Stimulated activated CD8-positive, alpha-beta memory T cell treated with anti-CD3 and anti-CD28 coated beads, Interleukin-15, amount 100 ng/mL, for 24 hours (primary cell): ENCODE results near the gene PIWIL4.
"Not testable (repeated sequence)": the region's sequence is repeated elsewhere in the genome, so short reads cannot be mapped to it uniquely, and the experiment has no call there.

Source experiments
- DNase-seq: peaks from one replicate; pipeline ENCODE4 v3.0.0-alpha.2; 2020; ENCODE audit warnings: low read depth

The PIWIL4 gene

DNA sequence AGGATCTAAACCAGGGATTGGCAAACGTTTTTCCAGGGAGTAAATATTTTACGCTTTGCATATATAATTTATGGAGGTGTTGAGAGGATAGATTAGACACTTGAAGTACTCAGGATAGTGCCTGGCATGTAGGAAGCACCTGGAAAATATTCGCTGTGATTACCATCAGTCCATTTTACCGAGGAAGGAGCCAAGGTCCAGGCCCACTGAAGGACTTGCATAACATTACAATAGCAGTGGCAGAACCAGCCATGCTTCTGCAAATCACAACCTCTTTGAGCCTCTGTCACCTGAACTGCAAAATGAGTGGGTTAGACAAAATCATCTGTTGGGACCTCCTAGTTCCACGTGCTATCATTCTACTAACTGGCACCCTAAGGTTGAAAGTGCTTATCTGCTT lies 18.0 kb upstream of the PIWIL4 start:
- no peak for DNase-seq

DNA sequence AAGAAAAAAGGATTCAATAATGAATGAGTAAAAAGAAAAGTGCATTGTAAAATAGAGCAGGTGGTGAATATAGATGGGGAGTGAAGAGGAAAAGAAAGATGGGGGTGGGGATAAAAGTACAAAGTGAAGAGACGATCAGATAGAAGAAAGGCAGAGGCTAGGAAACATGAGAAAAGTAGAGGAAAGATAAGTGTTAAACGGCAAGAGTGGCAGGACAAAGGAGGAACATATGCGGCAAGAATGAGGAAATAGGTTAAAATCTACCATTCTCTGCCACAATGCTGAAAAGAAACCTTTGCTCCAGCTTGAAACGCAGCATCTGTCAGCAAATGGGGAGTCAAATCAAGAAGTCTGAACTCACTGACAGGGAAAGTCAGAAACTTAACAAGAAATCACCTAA lies 16.7 kb upstream of the PIWIL4 start:
- DNase-seq: no peak

DNA sequence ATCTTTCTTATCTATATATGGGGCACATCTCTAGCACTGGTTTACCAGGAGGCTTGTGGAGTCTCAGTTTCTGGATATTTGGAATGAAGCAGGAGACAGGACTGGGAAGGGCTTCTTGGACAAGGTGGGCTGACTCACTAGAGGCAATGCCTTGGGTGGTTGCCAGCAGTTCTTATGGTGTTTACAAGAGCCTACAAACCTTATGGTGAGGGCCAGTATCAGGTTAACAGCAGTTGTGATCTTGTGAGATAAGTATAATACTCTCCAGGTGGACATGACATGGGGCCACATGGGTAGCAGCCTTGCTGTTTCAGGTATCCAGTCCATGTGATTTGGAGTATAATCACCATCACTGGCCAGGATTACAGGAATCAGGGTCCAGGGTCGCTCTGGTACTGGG lies 13.2 kb upstream of the PIWIL4 start:
- no peak for DNase-seq

DNA sequence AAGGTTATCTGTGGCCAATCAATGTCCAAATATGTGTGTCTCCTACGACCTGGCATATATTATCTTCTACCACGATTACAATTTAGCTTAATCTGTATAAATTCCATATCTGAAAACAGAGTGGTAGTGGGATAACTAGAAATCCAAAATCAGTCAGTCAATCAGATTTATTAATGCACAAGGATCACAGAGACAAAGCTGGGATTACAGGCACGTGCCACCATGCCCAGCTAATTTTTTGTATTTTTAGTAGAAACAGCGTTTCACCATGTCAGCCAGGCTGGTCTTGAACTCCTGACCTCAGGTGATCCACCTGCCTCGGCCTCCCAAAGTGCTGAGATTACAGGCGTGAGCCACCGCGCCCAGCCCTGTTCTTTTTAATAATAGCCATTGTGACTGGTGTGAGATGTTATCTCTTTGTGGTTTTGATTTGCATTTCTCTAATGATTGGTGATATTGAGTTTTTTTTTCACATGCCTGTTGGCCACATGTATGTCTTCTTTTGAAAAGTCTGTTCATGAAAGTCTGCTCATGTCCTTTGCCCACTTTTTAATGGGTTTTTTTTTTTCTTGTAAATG lies 11.3 kb upstream of the PIWIL4 start:
- not testable (repeated sequence) for DNase-seq

DNA sequence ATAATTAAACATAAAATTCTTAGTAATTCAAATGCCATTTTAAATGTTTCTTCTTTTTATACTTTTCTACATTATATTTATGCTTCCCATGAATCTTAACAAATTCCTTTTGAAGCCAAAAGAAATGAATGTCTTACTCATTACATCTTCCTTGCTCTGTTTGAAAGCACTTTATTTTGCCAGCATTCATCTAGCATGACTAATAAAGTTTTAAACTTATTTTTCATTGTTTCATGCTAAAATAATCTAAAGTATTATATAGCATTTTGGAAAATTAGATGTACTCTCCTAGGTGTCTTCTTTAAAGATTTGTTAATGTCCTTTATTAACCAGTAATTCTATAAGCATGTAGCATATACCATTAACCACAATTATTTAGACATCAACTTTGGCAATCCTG lies 9.7 kb upstream of the PIWIL4 start:
- DNase-seq: no peak

DNA sequence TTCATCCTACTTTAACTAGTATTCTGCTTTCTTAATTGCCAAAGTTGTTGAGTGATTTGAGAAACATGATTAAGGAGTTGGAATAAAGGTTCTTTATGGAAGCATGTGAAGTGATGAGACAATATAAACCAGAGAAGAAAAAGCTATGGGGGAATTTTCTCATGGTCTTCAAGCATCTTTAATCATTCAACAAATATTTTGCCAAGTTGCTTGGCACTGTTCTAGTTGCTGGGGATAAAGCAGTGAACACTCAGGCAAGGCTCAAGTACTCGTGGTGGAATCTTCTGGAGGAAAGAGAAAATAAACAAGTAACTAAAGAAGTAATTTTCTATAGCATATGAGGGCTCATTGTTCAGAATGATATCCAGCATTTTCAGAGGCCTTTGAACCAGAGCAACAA lies 9.2 kb upstream of the PIWIL4 start:
- no peak for DNase-seq

DNA sequence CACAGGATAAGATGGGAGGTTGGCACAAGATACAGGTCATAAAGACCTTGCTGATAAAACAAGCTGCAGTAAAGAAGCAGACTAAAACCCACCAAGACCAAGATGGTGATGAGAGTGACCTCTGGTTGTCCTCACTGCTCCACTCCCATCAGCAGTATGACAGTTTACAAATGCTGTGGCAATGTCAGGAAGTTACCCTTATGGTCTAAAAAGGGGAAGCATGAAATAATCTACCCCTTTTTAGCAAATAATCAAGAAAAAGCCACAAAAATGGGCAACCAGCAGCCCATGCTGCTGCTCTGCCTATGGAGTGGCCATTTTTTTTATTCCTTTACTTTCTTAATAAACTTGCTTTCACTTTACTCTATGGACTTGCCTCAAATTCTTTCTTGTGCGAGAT lies 8.7 kb upstream of the PIWIL4 start:
- DNase-seq: no peak

DNA sequence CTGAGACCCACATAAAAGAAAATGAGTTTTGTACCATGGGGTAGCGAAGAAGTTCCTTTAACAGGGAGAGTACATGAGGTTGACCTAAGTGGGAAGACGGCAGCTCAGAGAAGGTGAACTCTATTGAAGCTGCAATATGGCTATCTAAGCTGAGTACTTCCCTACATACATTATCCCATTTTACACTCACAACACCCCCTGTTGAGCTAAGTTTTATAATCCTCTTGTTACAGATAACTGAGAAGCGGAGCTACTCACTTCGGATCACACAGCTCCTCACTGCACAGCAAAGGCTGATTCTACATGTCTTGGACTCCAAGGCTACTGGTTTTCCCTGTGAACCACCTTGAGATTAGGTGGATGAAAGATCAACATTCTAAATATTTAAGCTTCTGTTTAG lies 8.2 kb upstream of the PIWIL4 start:
- DNase-seq: no peak

DNA sequence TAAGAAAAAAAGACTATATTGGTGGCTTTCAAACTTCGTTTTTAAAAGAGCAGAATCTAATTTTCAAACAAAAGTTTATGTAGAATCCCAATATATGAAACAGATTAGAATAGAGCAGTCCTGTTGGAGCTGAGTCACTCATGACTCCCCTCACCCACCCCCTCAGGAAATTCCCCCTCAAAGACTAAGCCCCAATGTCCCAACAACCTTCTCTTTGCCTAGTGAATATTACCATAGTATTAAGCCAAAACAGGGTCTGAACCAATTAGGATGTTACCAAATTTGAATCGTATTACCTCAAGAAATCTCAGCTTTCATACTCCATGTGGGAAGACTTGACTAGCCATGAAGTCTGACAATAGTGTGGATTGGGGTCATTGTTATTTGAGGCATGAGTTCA lies 7.8 kb upstream of the PIWIL4 start:
- DNase-seq: no peak

DNA sequence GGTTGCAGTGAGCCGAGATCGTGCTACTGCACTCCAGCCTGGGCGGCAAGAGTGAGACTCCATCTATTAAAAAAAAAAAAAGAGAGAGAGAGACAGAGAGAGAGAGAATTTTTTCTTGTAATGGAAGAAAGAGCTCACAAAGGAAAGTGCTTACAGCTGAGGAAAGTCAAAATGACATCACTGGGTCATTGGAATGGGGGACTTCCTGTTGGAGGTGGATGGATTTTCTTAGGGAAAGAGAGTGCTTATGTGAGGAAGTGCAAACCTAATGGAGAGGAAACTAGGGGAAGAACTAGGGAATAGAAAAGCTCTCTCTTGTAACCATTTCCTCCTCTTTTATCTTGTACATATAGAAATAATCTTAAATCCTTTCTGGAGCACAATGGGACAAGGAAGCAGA lies 6.3 kb upstream of the PIWIL4 start:
- DNase-seq: no peak

DNA sequence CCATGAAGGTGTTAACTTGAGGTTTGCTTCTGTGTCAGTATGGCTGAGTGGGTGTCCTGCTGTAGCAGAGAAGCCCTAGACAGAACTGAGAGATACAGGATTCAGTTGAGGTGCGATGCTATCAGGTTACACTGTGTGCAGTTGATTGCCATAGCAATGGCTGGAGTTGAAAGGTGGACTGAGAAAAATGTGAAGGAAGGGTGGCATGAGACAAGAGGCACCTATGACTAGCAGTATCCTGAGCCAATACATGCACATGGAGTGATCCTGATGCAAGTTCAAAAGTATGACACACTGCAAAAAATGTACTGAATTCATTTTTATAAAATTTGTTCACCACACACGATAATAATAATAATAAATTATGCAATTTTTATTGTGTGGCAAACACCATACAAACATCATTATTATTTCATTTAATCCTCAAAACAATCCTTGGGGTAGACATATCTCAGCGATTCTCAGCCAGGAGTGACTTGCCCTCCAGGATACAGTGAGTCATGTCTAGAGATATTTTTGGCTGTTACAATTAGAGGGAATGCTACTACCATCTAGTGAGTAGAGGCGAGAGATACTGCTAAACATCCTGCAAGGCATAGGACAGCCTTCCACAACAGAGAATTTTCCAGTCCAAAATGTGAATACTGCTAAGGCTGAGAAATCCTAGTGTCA lies 3.9 kb upstream of the PIWIL4 start:
- DNase-seq: no peak

DNA sequence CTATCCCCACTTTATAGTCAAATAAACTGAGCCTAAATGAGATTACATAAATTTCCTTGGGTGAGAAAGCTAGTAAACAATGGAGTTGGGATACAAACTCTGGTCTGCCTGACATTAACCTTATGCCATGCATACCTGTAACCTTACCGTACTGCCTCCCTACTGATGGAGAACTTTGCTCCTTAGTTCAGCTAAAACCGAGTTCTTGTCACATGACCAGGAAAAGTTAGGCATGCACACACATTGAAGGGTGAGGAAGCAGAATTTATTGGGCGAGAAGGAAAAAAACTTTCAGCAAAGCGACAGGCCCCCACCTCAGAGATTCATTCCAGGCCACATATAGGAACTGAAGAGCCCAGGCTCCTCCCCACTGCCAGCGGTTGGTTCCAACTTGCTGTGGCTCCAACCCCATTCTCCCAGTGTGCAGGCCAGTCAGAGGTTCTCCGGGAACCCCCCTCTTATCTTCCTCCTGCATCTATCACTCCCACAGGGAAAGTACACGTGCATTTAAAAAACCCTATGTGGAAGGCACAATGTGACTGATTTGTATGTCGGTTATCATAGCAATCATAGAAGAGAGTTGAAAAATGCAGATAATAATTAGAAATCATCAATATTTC lies 3.2 kb upstream of the PIWIL4 start:
- DNase-seq: no peak

DNA sequence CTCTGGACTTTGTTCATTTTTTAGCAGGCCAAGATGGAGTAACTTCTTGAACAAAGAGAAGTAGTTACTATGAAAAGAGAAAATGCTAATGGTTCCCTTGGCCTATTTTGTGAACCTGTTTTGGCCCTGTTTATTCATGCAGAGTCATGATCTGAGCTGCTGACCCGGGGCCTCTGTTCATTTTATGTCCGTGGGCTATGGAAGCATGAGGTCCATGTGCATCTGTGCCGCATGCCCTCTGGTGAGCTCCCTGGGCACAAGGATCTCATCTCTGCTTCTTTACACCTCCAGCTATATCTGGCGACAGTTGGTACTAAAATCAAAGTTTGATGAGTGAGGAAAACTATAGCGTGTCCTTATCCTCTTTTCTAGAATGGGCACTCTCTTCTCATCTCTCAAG lies 1.0 kb downstream of the PIWIL4 start:
- no peak for DNase-seq

DNA sequence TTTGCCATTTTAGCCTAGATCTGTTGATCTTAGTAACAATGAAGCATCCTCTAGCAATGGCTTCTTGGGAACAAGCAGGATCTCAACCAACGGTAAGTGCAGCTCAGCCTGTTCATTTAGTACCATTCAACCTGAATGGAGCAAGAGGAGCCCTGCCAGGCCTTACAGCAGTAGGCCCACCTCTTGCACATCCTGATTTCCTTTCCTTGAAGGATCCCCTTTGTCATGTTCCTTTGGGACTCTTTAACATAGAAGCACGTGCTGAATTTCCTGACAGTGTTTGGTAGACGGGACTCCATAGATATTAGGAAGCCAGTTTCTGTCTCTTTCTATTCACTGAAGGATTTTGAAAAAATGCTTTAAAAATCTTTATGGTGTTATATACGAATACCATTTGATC lies 1.5 kb downstream of the PIWIL4 start:
- DNase-seq: no peak

DNA sequence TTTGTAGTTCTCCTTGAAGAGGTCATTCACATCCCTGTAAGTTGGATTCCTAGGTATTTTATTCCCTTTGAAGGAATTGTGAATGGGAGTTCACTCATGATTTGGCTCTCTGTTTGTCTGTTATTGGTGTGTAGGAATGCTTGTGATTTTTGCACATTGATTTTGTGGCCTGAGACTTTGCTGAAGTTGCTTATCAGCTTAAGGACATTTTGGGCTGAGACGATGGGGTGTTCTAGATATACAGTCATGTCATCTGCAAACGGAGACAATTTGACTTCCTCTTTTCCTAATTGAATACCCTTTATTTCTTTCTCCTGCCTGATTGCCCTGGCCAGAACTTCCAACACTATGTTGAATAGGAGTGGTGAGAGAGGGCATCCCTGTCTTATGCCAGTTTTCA lies 5.8 kb downstream of the PIWIL4 start:
- not testable (repeated sequence) for DNase-seq

DNA sequence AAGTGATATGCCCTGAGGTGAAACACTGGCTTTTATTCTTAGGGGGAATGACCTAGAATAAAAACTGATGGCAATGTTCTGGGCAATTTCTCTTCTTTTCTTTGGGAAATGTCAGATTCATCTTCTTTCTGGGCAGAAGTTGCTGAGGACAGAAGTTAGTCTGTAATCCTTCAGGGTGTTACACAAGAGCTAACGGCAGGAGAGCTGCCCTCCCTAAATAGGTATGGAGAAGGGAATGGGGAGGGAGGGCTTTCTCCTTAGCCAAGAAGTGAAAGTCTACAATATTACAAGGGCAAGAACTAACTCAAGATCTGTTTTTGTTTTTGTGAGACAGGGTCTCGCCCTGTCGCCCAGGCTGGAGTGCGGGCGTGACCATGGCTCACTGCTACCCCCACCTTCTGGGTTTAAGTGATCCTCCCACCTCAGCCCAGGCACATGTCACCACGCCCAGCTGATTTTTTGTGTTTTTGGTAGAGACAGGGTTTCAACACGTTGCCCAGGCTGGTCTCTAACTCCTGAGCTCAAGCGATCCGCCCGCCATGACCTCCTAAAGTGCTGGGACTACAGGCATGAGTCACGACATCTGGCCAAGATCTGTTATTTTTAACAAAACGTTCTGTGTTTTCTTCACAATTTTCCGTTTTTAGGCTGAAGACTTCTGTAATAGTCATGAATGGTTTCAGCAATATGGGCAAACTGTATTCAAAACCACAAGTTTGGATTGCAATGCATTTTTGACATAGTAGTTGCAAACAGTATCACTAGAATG lies 7.2 kb downstream of the PIWIL4 start:
- DNase-seq: no peak

DNA sequence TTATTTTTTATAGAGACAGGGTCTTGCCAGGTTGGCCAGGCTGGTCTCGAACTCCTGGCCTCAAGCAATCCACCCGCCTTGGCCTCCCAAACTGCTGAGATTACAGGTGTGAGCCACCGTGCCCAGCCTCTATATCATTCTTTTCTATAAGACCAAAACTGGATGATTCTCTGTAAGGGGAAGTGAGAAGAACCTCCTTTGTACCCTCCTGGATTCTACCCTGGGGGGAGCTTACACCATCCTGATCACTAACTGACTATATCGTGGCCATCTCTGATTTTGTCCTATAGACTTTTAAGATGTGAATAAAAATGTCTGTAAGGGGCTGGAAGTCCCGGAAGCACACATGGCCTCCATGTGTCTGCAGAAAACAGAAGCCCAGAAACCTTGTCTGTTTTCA lies 9.1 kb downstream of the PIWIL4 start:
- DNase-seq: no peak

DNA sequence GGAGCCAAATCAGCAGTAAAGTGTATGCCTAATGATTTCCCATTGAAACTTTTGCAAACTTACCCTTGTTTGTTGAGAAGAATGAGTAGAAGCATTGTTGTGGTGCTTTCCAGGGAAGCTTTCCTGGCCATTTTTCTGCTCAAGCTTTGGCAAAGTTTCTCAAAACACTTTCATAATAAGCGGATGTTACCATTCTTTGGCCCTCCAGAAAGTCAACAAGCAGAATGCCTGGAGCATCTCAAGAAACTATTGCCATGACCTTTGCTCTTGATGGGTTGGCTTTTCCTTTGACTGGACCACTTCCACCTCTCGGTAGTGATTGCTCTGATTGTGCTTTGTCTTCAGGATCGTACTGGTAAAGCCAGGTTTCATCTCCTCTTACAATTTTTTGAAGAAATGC lies 10.7 kb downstream of the PIWIL4 start:
- no peak for DNase-seq

DNA sequence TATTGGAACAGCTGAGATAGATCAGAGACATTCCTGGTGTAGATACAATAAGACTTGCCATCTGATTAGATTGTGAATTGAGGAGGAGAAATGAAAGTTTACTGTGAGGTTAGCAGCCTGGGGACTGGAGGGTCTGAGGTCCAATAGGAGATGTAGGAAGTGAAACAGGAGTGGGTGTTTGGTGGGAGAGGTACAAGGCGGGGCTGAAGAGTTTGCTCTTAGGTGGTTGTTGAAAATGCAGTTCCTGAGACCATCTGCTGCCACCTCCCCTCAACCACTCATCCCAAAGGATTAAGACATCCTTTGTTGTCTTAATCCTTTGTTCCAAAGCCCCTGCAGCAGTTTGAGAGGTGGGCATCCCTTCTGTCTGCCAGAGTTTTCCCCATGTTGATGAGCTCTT lies 14.8 kb downstream of the PIWIL4 start:
- no peak for DNase-seq

DNA sequence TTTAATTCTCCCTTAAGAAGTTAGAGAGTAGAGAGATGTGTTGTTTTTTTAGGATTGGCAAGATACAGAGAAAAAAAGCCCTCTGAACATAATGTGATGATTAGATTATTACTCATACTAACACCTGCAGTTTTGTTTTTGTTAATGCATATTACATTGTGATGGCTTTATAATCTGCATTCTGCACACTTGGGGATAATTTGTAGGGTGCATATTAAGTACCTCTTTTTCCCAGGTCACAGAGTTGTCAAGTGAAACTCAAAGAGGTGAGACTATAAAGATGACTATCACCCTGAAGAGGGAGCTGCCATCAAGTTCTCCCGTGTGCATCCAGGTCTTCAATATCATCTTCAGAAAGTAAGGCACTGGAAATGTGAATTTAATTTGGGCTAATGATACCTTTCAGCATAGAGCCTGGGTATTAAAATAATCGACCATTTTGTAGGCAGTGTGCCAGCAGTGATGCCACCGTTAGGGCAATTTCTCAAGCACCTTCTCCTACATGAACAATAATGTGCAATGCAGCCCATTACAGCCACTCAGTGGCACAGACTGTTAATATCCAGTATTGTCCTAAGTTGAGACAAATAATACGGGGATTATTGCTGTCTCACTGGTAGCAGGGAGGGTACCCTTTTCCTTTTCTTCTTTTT lies 16.2 kb downstream of the PIWIL4 start:
- no peak for DNase-seq

DNA sequence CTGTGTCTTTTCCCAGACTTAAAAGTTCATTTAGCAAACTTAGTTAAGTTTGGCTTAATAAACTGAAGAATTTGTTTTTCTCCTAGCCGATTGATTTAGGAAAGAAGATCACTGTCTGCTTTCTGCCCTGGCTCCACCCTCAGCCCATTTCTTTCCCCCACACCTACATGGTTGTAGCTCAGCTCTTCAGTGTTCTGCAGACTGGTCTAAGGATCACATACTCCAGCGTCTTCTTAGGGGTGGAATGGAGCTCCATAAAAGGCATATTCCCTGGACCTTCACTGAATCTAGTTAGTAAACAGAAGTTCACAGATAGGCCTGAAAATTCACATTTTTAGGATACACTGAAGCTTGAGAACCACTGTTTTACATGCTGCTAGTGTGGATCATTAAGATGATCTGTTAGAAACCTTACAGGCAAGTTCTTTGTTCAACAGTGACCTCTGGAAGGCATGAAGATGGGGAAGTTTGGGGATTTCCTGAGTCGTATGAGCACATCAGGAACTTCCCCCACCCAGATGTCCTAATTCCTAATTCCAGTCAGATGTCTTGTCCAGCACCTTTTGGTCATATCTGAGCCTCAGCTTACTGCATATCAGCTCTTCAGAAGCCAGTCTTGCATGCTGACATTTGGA lies 16.8 kb downstream of the PIWIL4 start:
- no peak for DNase-seq

DNA sequence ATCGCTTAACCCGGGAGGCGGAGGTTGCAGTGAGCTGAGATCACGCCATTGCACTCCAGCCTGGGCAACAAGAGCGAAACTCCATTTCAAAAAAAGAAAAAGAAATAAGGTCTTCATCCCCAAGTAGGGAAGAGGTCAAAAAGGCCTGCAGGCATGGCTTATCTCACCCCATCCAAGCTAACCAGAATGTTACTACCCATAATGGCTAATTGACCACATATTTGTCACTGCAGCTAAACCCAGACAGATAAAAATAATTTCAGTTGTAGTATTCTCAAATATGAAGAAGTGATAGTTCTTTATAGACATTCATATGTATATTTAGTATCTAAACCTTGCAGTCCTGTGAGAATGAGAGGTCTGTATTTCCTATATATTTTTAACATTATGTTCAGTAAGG lies 17.8 kb downstream of the PIWIL4 start:
- DNase-seq: no peak
